GM21528 (cell line): ENCODE data around the gene CMTM8.

ENCODE experiments used
- ATAC-seq: cut with Tn5 transposase; IDR thresholded peaks from one replicate; pipeline ENCODE4 v1.9.1; 2021; ENCODE audit warnings: mild to moderate bottlenecking, moderate library complexity; ENCODE audit not compliant: unreplicated experiment, low FRiP score

CMTM8 gene

DNA sequence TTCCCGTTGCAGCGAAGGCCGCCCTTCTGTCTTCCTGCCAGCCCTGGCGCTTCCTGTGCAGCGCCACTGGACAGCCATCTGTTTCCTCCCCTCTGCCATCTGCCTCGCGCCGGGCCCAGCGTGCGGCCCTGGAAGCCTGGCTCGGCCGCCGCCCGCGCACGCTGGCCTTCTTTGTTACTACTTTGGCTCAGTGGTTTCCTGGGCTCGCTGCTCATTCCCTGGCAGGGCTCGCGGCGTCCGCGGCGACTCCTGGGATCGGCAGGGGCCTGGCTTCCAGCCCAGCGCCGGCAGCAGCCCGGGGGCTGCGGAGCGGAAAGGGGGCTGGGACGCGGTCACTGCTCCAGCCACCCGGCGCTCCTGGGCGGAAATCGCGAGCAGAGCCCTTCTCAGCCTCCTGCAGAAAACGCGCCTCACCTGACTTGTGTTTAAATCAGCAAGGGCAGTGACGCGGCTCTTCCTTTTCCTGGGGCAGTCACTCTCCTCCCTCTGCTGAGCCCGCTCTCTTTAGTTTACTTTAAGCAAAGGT is 163.1 kb downstream of the CMTM8 start:
- peak; percentile 77 for ATAC-seq

DNA sequence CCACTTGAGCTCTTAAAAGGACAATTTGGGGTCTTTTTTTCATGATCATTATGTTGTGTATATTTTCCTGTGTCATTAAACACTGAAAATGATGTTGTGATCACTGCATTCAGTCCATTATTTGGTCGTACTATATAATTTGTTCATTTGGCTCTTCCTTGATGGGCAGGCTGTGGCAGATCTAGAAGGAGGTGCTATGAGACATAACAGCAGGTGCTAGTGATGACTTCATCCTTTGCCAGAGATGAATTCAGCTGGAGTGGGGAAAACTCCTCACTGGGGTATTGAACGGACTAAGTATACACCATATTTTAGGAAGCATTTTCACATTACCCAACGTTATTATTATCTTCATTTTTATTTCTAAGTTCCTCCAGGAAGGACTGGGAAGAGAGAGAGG is 165.2 kb downstream of the CMTM8 start:
- ATAC-seq, result no peak

DNA sequence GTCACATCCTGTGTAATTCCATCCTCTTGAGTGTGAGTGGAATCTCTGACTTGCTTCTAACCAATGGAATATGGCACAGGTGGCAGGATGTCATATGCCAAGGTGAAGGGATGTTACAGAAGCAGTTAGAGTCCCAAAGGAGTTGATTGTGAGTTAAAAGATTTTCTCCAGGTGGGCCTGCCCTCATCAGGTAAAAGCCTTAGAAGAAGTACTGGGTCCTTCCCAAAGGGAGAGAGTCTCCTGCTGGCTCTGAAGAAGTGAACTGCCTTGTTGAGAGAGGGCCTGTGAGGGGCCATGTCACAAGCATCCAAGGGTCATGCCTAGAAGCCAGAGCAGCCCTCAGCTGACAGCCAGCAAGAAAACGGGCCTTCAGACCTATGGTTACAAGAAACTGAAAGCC is 166.2 kb downstream of the CMTM8 start:
- ATAC-seq, result no peak

DNA sequence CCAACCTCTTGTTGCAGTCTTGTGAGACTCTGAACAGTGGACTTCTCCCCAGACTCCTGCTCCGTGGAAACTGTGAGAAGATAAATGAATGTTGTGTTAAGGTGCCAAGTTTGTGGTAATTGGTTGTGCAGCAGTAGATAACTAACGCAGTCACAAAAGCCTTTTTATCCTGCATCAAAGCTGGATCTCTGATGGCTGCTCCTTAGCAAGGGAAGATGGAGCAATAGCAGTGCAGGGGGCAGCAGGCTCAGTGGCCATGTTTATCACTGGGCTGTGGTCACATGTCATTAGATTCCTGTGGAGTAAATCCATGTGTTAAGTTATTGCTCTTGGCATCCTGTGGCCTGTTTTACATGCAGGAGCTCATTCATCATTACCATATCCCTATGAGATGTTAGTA is 166.7 kb downstream of the CMTM8 start:
- no peak for ATAC-seq

DNA sequence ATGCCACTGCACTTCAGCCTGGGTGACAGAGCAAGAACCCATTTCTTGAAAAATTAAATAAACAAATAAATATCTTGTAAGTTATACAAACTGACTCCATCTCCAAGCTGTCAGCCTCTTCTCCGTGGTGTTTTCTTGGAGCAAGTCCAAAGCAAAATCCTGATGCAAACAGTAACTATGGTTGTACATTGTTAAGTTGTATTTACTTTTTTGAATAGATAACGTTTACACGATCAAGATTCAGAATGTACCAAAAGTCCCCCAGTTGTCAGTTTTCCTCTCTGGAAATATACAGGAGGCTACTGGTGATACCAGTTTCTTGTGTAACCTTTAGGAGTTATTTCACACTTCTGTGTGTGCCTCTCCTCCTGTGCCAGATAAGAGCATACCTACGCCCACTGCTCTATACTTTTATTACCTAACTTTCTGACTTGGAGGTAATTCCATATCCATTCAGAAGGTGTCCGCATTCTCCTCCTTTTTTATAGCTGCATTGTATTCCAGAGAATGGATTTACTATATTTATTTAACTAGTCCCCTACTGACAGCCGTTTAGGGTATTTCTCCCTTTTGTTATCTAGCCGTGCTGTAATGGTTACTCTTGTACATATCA is 167.3 kb downstream of the CMTM8 start:
- no peak for ATAC-seq

DNA sequence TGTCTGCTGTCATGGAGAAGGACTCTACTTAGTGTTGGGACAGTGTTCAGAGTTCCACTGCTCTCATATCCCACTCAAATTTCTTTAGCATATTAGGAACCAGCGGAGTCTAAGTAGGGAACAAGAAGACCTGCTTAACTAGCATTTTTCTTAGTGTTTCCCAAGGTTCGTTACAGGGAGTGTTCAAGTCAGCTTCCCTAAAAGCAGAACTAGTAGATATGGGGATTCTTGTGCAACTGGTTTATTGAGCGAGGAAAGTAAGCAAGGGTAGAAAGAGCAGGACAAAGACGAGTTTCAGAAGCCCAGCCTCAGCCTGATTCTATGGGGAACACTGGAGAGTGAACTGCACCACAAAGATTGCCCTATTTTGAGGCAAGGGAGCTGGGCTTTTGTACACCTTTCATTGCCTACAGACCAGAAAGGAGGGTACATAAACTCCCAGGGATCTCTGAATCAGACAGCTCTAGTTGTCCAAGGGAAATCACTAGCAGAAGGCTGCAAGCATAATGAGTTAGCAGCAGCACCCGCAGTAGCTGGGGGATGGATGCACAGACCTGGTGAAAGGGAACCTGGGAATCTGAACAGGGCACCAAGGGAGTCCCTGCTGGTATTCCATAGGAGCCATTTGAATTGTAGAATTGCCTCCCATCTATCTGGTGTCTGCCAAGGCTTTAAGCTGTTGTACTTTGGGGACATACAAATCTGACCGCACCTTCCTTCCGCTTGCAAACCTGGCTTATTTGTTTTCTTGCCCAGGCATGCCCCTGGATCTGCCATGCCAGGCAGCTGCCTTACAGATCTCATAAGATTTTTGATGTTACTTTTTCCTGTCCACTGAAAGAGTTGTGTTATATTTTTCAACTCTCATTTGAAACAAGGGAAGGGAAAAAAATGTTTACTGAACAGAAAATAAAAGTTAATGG is 168.3 kb downstream of the CMTM8 start:
- ATAC-seq, result no peak

DNA sequence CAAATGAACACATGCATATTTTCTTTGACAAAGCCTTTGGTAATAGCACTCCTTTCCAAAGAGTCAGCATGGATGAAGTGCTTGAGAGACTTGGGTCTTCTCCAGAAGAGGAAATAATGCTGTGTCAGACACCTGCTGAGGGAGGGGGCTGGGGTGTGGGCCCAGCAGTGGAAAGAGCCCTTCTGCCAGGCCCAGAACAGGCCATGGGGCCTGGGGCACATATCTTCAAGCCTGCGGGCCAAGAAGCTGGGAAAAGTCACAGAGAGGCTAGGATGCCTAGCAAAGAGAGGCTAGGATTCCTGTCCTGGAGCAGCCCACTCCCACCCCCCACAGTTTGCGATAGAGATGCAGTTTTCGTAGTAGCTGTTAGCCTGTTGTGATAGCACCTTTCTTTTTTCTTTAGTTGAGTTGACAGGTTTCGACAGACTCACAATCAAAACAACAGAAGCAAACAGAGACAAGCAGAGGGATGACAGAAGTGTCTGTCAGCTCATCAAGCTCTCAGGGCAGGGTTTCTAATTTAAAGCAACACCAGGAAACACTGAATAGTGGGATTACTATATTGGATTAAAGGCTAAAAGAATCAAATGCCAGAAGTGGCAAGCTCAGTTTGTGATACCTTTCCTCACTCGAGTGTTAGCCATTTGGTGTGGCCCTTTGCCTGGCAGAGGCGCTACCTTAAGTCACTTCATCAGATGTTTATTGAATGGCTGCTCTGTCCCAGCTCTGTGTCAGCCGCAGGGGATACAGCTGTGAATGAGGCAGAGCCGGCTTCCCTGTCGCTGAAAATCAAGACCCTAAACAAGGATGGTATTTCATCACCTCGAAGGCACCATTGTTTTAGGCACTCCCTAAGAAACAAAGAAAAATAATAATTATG is 172.1 kb downstream of the CMTM8 start:
- ATAC-seq, result no peak

DNA sequence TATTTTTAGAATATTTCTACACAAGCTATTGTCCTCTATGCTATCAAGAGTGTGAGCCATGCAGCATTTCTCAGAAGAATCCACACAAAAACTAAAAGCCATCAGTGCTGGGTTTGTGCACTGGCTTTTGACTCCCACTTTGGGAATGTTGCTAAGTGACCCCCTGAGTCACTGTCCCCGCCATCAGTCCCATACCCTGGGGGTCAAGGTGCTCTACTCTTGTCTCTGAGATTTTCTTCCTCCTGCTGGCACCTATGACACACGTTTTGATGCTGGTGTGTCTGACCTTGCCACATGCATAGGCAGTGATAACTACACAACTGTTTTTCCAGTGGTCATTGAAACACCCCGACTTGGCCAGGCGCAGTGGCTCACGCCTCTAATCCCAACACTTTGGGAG is 173.0 kb downstream of the CMTM8 start:
- no peak for ATAC-seq

DNA sequence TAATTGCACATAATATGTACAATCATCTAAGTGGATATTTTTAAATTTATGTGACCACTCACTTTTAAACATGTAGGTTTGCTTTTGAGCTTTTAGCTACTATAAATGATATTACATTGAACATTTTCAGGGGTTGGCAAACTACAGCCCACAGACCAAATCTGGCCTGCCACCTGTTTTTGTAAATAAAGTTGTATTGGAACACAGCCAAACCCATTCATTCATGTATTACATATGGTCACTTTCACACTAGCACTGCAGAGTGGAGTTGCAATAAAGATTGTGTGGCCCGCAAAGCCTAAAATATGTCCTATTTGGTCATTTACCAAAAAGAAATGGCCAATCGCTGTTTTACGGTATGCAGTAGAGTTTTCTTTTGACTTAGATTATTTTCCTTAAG is 174.4 kb downstream of the CMTM8 start:
- no peak for ATAC-seq

DNA sequence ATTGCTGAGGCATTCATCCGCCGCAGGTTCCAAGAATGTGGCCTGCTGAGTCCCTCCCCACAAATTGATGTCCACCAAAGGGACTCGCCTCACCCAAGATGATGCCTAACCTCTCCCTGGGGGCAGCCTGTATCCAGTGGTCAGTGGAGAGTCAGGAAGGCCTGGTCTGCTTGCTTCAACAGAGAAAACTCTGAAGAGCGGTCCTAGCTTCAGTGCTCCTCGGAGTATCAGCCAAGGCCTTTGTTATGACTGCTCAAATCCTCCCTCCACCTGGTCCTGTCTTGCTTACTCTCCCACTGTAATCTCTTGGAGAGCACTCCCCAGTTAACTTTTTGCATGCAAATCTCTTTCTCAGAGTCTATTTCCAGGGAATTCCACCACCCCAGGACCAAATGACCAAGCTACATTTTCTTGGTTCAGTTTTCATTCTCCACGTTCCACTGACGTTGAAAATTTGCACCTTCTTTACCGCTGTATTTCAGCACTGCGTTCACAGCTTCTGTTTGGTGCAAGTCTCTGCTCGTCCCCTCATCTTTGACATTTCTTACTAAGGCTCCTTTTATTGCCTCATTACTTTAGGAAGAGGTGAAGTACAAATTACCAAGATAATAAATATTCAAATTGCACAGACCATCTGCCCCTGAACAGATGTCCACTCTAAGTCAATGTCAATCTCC is 175.5 kb downstream of the CMTM8 start:
- no peak for ATAC-seq

DNA sequence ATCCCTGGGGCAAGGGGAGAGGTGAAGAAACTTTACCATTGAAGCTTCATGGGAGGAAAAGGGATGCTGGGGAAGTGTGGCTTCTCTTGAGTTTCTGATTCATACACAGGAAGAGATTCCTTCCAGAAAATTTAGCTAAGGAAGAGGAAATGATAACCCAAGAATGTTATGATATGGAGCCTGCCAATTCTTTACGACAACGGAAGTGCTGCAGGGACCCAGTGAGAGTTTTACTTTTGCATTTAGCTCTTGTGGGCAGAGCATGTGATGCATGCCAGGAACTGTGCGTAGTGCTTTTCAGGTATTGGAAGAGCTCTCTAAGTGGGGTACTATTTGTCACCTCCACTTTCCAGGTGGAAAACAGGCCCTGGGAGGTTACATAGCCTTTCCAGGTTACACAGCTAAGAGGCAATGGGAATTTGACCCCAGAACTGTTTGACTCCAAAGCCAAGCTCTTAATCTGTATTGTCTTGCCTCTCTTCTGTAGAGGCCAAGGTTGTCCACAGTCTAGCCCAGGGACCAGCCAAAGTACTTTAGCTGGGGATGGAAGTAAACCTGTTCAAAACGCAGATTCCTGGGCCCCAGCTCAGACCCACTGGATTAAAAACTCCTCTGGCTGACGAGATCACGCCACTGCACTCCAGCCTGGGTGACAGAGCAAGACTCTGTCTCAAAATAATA is 176.2 kb downstream of the CMTM8 start:
- peak; percentile 57 for ATAC-seq

DNA sequence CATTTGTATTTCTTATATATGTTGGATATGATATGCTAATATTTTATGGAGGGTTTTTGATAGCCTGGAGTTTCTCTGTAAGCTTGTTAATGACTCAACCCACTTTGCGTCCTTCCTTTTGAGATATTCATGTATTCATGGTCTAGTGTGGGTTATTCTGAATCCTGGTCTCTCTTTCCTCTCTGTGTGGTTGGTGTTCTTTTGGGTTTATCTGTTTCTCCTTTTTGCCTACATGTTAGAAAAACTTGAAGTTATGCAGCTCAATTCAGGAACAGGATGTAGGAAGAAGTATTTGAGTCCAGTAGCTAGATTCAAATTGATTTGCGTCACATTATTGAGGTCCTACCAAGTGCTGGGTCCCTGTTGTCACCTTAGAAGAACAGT is 181.3 kb downstream of the CMTM8 start:
- ATAC-seq, result no peak
